A549 (cell line): ENCODE results near the gene GARNL3. TPM values are rescaled to one million over a fixed set of nuclear protein-coding genes. Genes with fewer than 3 reads are reported as not detected.

Source experiments
- ATAC-seq, 2 experiments: fragments of 200-7000 bp in 1 of 2; fragments of >200 bp in 1 of 2; cut with Nextera tagmentation in 1 of 2; cut with Tn5 transposase in 1 of 2; 3 replicates each; pipeline versions ENCODE4 v1.8.0 to v1.9.1; 2018 to 2020; ENCODE audit warnings: mild to moderate bottlenecking in 1 of 2, moderate library complexity in 1 of 2
- CTCF ChIA-PET: fragments of 300-600 bp; sonication (Branson Sonifier 250); formaldehyde crosslinking; extraction: SDS; loops from one replicate; lab custom pipeline; 2021; ENCODE audit warnings: antibody characterized with exemption, inconsistent platforms; lab: Yijun Ruan, JAX
- POLR2A ChIA-PET: fragments of 350-600 bp; formaldehyde crosslinking; extraction: SDS; loops from one replicate; lab custom pipeline; 2021; ENCODE audit warnings: antibody characterized with exemption, inconsistent platforms; lab: Yijun Ruan, JAX
- DNase-seq, 2 experiments: peaks; one replicate each; pipeline versions ENCODE4 v3.0.0 to v3.0.0-alpha.2; 2011 to 2016; ENCODE audit warnings: low read depth in 1 of 2, low spot score in 1 of 2
- FAIRE-seq: peaks from 2 replicates; lab custom pipeline; 2011; peaks lifted over from hg19 to GRCh38; lab: Jason Lieb, UNC
- H3K27ac ChIP-seq, 2 experiments: fragments of >200 bp; sonication (Bioruptor Twin); formaldehyde crosslinking; 3 replicates each; pipeline ENCODE4 v1.5.1; 2016 to 2017
- H3K4me1 ChIP-seq: fragments of >200 bp; sonication (Bioruptor Twin); formaldehyde crosslinking; 3 replicates; pipeline ENCODE4 v1.6.1; 2016
- H3K4me2 ChIP-seq: fragments of >200 bp; sonication (Bioruptor Twin); formaldehyde crosslinking; 3 replicates; pipeline ENCODE4 v1.6.1; 2016
- H3K4me3 ChIP-seq: fragments of >200 bp; sonication (Bioruptor Twin); formaldehyde crosslinking; 3 replicates; pipeline ENCODE4 v1.5.1; 2016
- H3K9me3 ChIP-seq: fragments of >200 bp; sonication (Bioruptor Twin); formaldehyde crosslinking; 3 replicates; pipeline ENCODE4 v1.6.1; 2016
- CBX8 ChIP-seq: fragments of 200-600 bp; sonication (generic); IDR thresholded peaks from 2 replicates; pipeline ENCODE4 v1.6.1; 2016
- CEBPB ChIP-seq, 2 experiments: fragments of >200 bp in 1 of 2; sonication (Bioruptor Twin) in 1 of 2; formaldehyde crosslinking in 1 of 2; IDR thresholded peaks; 2 replicates each; pipeline ENCODE4 v1.6.1; 2012 to 2016
- CHD2 ChIP-seq: fragments of 150-350 bp; IDR thresholded peaks from 2 replicates; pipeline ENCODE4 v1.6.1; 2014; ENCODE audit warnings: low read length; ENCODE audit not compliant: partially characterized antibody
- ESRRA ChIP-seq: fragments of 150-350 bp; IDR thresholded peaks from 2 replicates; pipeline ENCODE4 v1.6.1; 2014; ENCODE audit warnings: mild to moderate bottlenecking, low read length, borderline replicate concordance
- FOXS1 ChIP-seq: fragments of 250-450 bp; sonication (Bioruptor Pico); IDR thresholded peaks from 2 replicates; pipeline ENCODE4 v1.5.0; 2020; ENCODE audit warnings: mild to moderate bottlenecking, moderate library complexity
- GATA3 ChIP-seq: IDR thresholded peaks from 2 replicates; pipeline ENCODE4 v1.6.1; 2012; ENCODE audit warnings: borderline replicate concordance
- HES2 ChIP-seq: fragments of >200 bp; sonication (Bioruptor Twin); formaldehyde crosslinking; IDR thresholded peaks from 2 replicates; pipeline ENCODE4 v1.6.1; 2016
- HEYL ChIP-seq: fragments of 250-450 bp; sonication (Bioruptor Pico); IDR thresholded peaks from 2 replicates; pipeline ENCODE4 v1.8.0; 2021; ENCODE audit warnings: mild to moderate bottlenecking, moderate library complexity
- HOXB5 ChIP-seq: fragments of 250-450 bp; sonication (Bioruptor Pico); IDR thresholded peaks from 2 replicates; pipeline ENCODE4 v1.5.0; 2020; ENCODE audit warnings: mild to moderate bottlenecking, moderate library complexity
- JUN ChIP-seq, 2 experiments: fragments of >200 bp; sonication (Bioruptor Twin); formaldehyde crosslinking; IDR thresholded peaks; 2 replicates in 1 of 2; 3 replicates in 1 of 2; pipeline ENCODE4 v1.6.1; 2016 to 2017
- JUNB ChIP-seq: fragments of >200 bp; sonication (Bioruptor Twin); formaldehyde crosslinking; IDR thresholded peaks from 2 replicates; pipeline ENCODE4 v1.6.1; 2016
- KDM1A ChIP-seq: fragments of 200-600 bp; sonication (generic); IDR thresholded peaks from 2 replicates; pipeline ENCODE4 v1.6.1; 2016; ENCODE audit warnings: low read depth, mild to moderate bottlenecking
- KDM5A ChIP-seq: fragments of 200-600 bp; sonication (generic); IDR thresholded peaks from 2 replicates; pipeline ENCODE4 v1.6.1; 2016; ENCODE audit warnings: antibody characterized with exemption, mild to moderate bottlenecking
- MAFK ChIP-seq: fragments of 450-650 bp; IDR thresholded peaks from 2 replicates; pipeline ENCODE4 v1.6.1; 2014; ENCODE audit not compliant: partially characterized antibody
- MAX ChIP-seq: IDR thresholded peaks from 2 replicates; pipeline ENCODE4 v1.6.1; 2012
- MAZ ChIP-seq: fragments of 150-350 bp; IDR thresholded peaks from 2 replicates; pipeline ENCODE4 v1.6.1; 2014; ENCODE audit warnings: antibody characterized with exemption, low read depth, low read length, borderline replicate concordance
- PHF8 ChIP-seq: fragments of 200-600 bp; sonication (generic); IDR thresholded peaks from 2 replicates; pipeline ENCODE4 v1.6.1; 2016; ENCODE audit warnings: low read depth, mild to moderate bottlenecking, antibody characterized with exemption, moderate library complexity, borderline replicate concordance
- POLR2A ChIP-seq: IDR thresholded peaks from 2 replicates; pipeline ENCODE4 v1.6.1; 2012; ENCODE audit warnings: mild to moderate bottlenecking, low read length
- POLR2AphosphoS2 ChIP-seq: conservative IDR thresholded peaks from 2 replicates; pipeline ENCODE4 v1.6.1; 2012; ENCODE audit warnings: low read length, improper control_type of control experiment, inconsistent platforms
- RAD21 ChIP-seq, 2 experiments: fragments of >200 bp in 1 of 2; sonication (Bioruptor Twin) in 1 of 2; formaldehyde crosslinking in 1 of 2; IDR thresholded peaks in 1 of 2; conservative IDR thresholded peaks in 1 of 2; 2 replicates in 1 of 2; 3 replicates in 1 of 2; pipeline ENCODE4 v1.6.1; 2012 to 2018; ENCODE audit warnings: inconsistent platforms in 1 of 2
- RARB ChIP-seq: fragments of 250-450 bp; sonication (Bioruptor Pico); IDR thresholded peaks from 2 replicates; pipeline ENCODE4 v1.8.0; 2021; ENCODE audit warnings: mild to moderate bottlenecking, moderate library complexity
- RCOR1 ChIP-seq: fragments of 150-350 bp; IDR thresholded peaks from 2 replicates; pipeline ENCODE4 v1.6.1; 2014; ENCODE audit warnings: antibody characterized with exemption, low read length, low read depth
- RFX5 ChIP-seq: fragments of 450-650 bp; IDR thresholded peaks from 2 replicates; pipeline ENCODE4 v1.7.1; 2014; ENCODE audit warnings: antibody characterized with exemption, mild to moderate bottlenecking, moderate library complexity
- SMC3 ChIP-seq: fragments of >200 bp; sonication (Bioruptor Twin); formaldehyde crosslinking; IDR thresholded peaks from 3 replicates; pipeline ENCODE4 v1.6.1; 2018; ENCODE audit warnings: inconsistent platforms
- TP53 ChIP-seq: fragments of 250-450 bp; sonication (Bioruptor Pico); IDR thresholded peaks from 2 replicates; pipeline ENCODE4 v1.5.0; 2021; ENCODE audit warnings: mild to moderate bottlenecking, moderate library complexity
- ZC3H11A ChIP-seq: fragments of 450-650 bp; IDR thresholded peaks from 2 replicates; pipeline ENCODE4 v1.6.1; 2014; ENCODE audit warnings: antibody characterized with exemption, mild to moderate bottlenecking
- ZNF302 ChIP-seq: fragments of 250-450 bp; sonication (Bioruptor Pico); IDR thresholded peaks from 2 replicates; pipeline ENCODE4 v1.9.0; 2021; ENCODE audit warnings: inconsistent platforms, mild to moderate bottlenecking, moderate library complexity
- ZSCAN20 ChIP-seq: fragments of 250-450 bp; sonication (Bioruptor Pico); IDR thresholded peaks from 2 replicates; pipeline ENCODE4 v1.8.0; 2022; ENCODE audit warnings: mild to moderate bottlenecking, moderate library complexity
- WGBS: methylation state at CpG from one replicate; pipeline ENCODE4 v1.1.6; 2017; ENCODE audit errors: missing lambda C conversion rate; 5-methylcytosine and 5-hydroxymethylcytosine counted together
- polyA plus RNA-seq, 4 experiments: library from polyadenylated mRNA; depleted of rRNA in 3 of 4; stranded (reverse); fragments of >200 nt; fragmentation: RNase III in 1 of 4; extraction: RNeasy Plus Mini Kit Qiagen cat#74134 plus additional on column Dnase treatment in 1 of 4; gene quantifications; 2 replicates in 3 of 4; 3 replicates in 1 of 4; pipeline ENCODE4 v1.2.3, GENCODE V29; 2011 to 2017
- TF ChIP-seq, protein P1 (sequence below): fragments of >200 bp; sonication (Bioruptor Twin); formaldehyde crosslinking; IDR thresholded peaks from 3 replicates; pipeline ENCODE4 v1.5.1; 2016
- TF ChIP-seq, protein P2 (sequence below): IDR thresholded peaks from 2 replicates; pipeline ENCODE4 v1.6.1; 2012; ENCODE audit warnings: low read depth, borderline replicate concordance

GARNL3 gene
- polyA plus RNA-seq, 2 of the 4 experiments (the other 2 are of a cell fraction) = 2.9 to 5.1 TPM

- TF ChIP-seq ZSCAN20 (CRISPR knock-in tag) (no peak), HES2 (peak; percentile 79), MAZ (no peak), ZNF302 (CRISPR knock-in tag) (no peak), CEBPB (IDR thresholded peaks at IDR 0.05) (peak; percentile 97 to 98), ESRRA (no peak), JUNB (0 out of 2 replicates have a peak, but pooled peaks have one; percentile 22), FOXS1 (CRISPR knock-in tag) (no peak), KDM1A (no peak)
- TF ChIP-seq, protein P1, sequence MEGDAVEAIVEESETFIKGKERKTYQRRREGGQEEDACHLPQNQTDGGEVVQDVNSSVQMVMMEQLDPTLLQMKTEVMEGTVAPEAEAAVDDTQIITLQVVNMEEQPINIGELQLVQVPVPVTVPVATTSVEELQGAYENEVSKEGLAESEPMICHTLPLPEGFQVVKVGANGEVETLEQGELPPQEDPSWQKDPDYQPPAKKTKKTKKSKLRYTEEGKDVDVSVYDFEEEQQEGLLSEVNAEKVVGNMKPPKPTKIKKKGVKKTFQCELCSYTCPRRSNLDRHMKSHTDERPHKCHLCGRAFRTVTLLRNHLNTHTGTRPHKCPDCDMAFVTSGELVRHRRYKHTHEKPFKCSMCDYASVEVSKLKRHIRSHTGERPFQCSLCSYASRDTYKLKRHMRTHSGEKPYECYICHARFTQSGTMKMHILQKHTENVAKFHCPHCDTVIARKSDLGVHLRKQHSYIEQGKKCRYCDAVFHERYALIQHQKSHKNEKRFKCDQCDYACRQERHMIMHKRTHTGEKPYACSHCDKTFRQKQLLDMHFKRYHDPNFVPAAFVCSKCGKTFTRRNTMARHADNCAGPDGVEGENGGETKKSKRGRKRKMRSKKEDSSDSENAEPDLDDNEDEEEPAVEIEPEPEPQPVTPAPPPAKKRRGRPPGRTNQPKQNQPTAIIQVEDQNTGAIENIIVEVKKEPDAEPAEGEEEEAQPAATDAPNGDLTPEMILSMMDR = no peak
- TF ChIP-seq, all 56 proteins: peak for 3
- Histone ChIP-seq H3K9me3 (no peaks in the 10 kb centered on the region), H3K4me2 (peak overlapping the region; percentile 68), H3K4me1 (peaks cover 50% of the 10 kb centered on the region), H3K27ac (peak overlapping the region; percentile 43 to 66; a peak in 3 of 6 replicates), H3K4me3 (no peak overlapping the region)
- POLR2A ChIA-PET = no interaction called here
- peak in 1 of 2 experiments; percentile 42 for DNase-seq
- FAIRE-seq = peak; percentile 32
- WGBS = 46% methylated on average over 3 of the region's 3 CpGs
- CTCF ChIA-PET = interaction anchor here (0.9 to 2.2 kb wide), 12 partner anchors 10 to 369 kb away, joined by 3 to 12 read pairs (median 4); partner anchors contain the start of gene SLC2A8
- no peak for ATAC-seq
Observed at GRCh38 chr9:127308652-127309434, 44.3 kb downstream of the GARNL3 start.

GRCh38 chr9:127309715-127310114, 45.1 kb downstream of the GARNL3 start:
- H3K27ac ChIP-seq = peak overlapping the region in 1 of 2 experiments; percentile 66; a peak in 2 of 6 replicates
- TF ChIP-seq RARB (CRISPR knock-in tag) (no peak), MAX (no peak), RFX5 (no peak), ZC3H11A (no peak), RAD21 (conservative IDR thresholded peaks at IDR 0.05 in 1 of 2, IDR thresholded peaks at IDR 0.05 in 1 of 2) (no peak), JUNB (no peak), ZNF302 (CRISPR knock-in tag) (no peak), JUN (IDR thresholded peaks at IDR 0.05) (no peak), KDM5A (no peak)
- TF ChIP-seq, protein P2, sequence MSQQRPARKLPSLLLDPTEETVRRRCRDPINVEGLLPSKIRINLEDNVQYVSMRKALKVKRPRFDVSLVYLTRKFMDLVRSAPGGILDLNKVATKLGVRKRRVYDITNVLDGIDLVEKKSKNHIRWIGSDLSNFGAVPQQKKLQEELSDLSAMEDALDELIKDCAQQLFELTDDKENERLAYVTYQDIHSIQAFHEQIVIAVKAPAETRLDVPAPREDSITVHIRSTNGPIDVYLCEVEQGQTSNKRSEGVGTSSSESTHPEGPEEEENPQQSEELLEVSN = no peak
- H3K4me3 ChIP-seq = no peak overlapping the region
- no peak for DNase-seq
- H3K4me2 ChIP-seq = peak overlapping the region; percentile 68; the same call in 2 of the 3 replicates
- H3K9me3 ChIP-seq = no peaks in the 10 kb centered on the region
- no peak for FAIRE-seq
- WGBS = 69% methylated on average over 4 of the region's 4 CpGs
- CTCF ChIA-PET = interaction anchor here (0.9 to 2.2 kb wide), 11 partner anchors 10 to 370 kb away, joined by 3 to 12 read pairs (median 3); partner anchors contain the start of gene SLC2A8
- POLR2A ChIA-PET = no interaction called here
- no peak for ATAC-seq
- H3K4me1 ChIP-seq = peaks cover 47% of the 10 kb centered on the region

- Histone ChIP-seq H3K4me1 (peaks cover 47% of the 10 kb centered on the region), H3K4me3 (no peak overlapping the region), H3K27ac (peak overlapping the region; percentile 60 to 74), H3K4me2 (peak overlapping the region; percentile 62), H3K9me3 (no peaks in the 10 kb centered on the region)
- ChIA-PET POLR2A (interaction anchor here (1.0 kb wide), 1 partner anchor 86 kb away, joined by 3 read pairs; the partner anchor contains the start of gene SLC2A8), CTCF (interaction anchor here (0.6 to 2.5 kb wide), 25 partner anchors 9 to 410 kb away, joined by 3 to 22 read pairs (median 4); partner anchors contain the start of gene SLC2A8)
- FAIRE-seq (no peak), ATAC-seq (peak; percentile 88 to 89; a peak in 4 of 6 replicates), DNase-seq (peak; percentile 33 to 60)
- 4% methylated on average over 5 of the region's 5 CpGs for whole genome bisulfite sequencing
- TF ChIP-seq RCOR1 (no peak), POLR2A (no peak), PHF8 (no peak), KDM1A (no peak), HOXB5 (no peak), SMC3 (peak; percentile 66), HEYL (CRISPR knock-in tag) (no peak), CEBPB (IDR thresholded peaks at IDR 0.05) (peak; percentile 45 to 86; a peak in 3 of 4 replicates), MAFK (no peak), TP53 (CRISPR knock-in tag) (no peak), POLR2AphosphoS2 (no peak), GATA3 (no peak), CBX8 (no peak), MAX (peak; percentile 28; the same call in 1 of the 2 replicates), CHD2 (no peak)
Observed at GRCh38 chr9:127311239-127311741, 46.7 kb downstream of the GARNL3 start.
